Spleen (tissue), 11 donors: ENCODE measurements around the gene STYK1. TPM values are rescaled to one million over a fixed set of nuclear protein-coding genes. Genes with fewer than 3 reads are reported as not detected.

Experiments used
- DNase-seq: peaks from one replicate; pipeline ENCODE4 v3.0.0-alpha.2; 2020
- H3K27ac ChIP-seq, 8 donors: fragments of 200-600 bp; sonication (generic) in 7 of 8; 1 replicate in 4 of 8; 2 replicates in 4 of 8; pipeline versions ENCODE4 v1.5.0 to v1.8.0; 2016 to 2021; ENCODE audit warnings: inconsistent platforms in 4 of 8, mild to moderate bottlenecking in 4 of 8, moderate library complexity in 1 of 8
- H3K27me3 ChIP-seq, 7 donors: fragments of 200-600 bp; sonication (generic) in 6 of 7; replicated peaks in 1 of 7; 1 replicate in 4 of 7; 2 replicates in 3 of 7; pipeline versions ENCODE4 v1.5.0 to v1.8.0; 2016 to 2021; ENCODE audit warnings: inconsistent platforms in 3 of 7, mild to moderate bottlenecking in 1 of 7
- H3K36me3 ChIP-seq, 6 donors: fragments of 200-600 bp; sonication (generic) in 5 of 6; 1 replicate in 4 of 6; 2 replicates in 2 of 6; pipeline versions ENCODE4 v1.5.0 to v1.8.0; 2016 to 2021; ENCODE audit warnings: inconsistent platforms in 2 of 6
- H3K4me1 ChIP-seq, 6 donors: fragments of 200-600 bp; sonication (generic) in 5 of 6; 1 replicate in 3 of 6; 2 replicates in 3 of 6; pipeline versions ENCODE4 v1.5.0 to v1.8.0; 2016 to 2021; ENCODE audit warnings: inconsistent platforms in 3 of 6
- H3K4me3 ChIP-seq, 8 donors: fragments of 200-600 bp; sonication (generic) in 7 of 8; 1 replicate in 4 of 8; 2 replicates in 4 of 8; pipeline versions ENCODE4 v1.5.0 to v1.8.0; 2016 to 2021; ENCODE audit warnings: inconsistent platforms in 4 of 8, mild to moderate bottlenecking in 4 of 8, moderate library complexity in 2 of 8
- H3K9me3 ChIP-seq, 8 donors: fragments of 200-600 bp; sonication (generic) in 7 of 8; 1 replicate in 4 of 8; 2 replicates in 4 of 8; pipeline versions ENCODE4 v1.5.0 to v1.8.0; 2016 to 2021; ENCODE audit warnings: inconsistent platforms in 4 of 8
- CTCF ChIP-seq, 11 experiments: fragments of 200-600 bp in 7 of 11; fragments of 450-650 bp in 4 of 11; sonication (generic) in 4 of 11; IDR thresholded peaks in 8 of 11; conservative IDR thresholded peaks in 3 of 11; 1 replicate in 7 of 11; 2 replicates in 4 of 11; pipeline versions ENCODE4 v1.4.0 to v1.8.0; 2016 to 2021; ENCODE audit warnings: antibody characterized with exemption in 11 of 11, inconsistent platforms in 4 of 11, mild to moderate bottlenecking in 1 of 11
- POLR2A ChIP-seq, 3 donors: fragments of 450-650 bp; IDR thresholded peaks; one replicate each; pipeline ENCODE4 v1.5.1; 2017; ENCODE audit warnings: antibody characterized with exemption in 3 of 3, mild to moderate bottlenecking in 1 of 3
- POLR2AphosphoS5 ChIP-seq, 3 donors: sonication (generic); formaldehyde crosslinking; IDR thresholded peaks; one replicate each; pipeline ENCODE4 v1.5.1; 2017; ENCODE audit warnings: antibody characterized with exemption in 3 of 3
- WGBS, 5 donors: extraction: QIAGEN DNeasy Blood & Tissue Kit in 3 of 5; methylation state at CpG; one replicate each; pipeline versions ENCODE4 v1.1.5 to v1.1.7; 2013 to 2018; 5-methylcytosine and 5-hydroxymethylcytosine counted together
- intact Hi-C: fragments of 100-400 bp; cut with DNase I; formaldehyde crosslinking; loops from one replicate; pipeline ENCODE4 v1.15.0; 2023; ENCODE audit warnings: low total_unique reads
- polyA plus RNA-seq, 3 donors: library from polyadenylated mRNA; stranded (reverse); fragments of 200-250 nt; gene quantifications; one replicate each; pipeline ENCODE4 v1.2.1, GENCODE V29; 2013
- total RNA-seq, 7 donors: library from RNA; depleted of rRNA in 3 of 7; stranded (reverse); fragments of >200 nt in 3 of 7; fragmentation: NEBNext Ultra II Directional in 4 of 7; extraction: Animal tissue kit (Norgen Biotek cat#: 25700) in 4 of 7; gene quantifications; one replicate each; pipeline versions ENCODE4 v1.1.0 to v1.2.1, GENCODE V29; 2016 to 2021
- donor health status: healthy with polysubstance abuse.
- donor health status: DM: no; HTN: no; CAD: no; lungs with moderate emphysema.
- donor health status: DM: no; HTN: no; CAD: no.
- donor health status: Bipolar disorder and iron deficiency.
- donor health status: healthy.
- donor health status: DM: no; HTN: no; CAD: no.
- donor health status: DM: yes; HTN: yes; CAD: no.

STYK1 gene
- total and polyA plus RNA-seq, 10 donors, result 0.17 to 2.4 (median 0.77) TPM

GRCh38 chr12:10621278-10621677, 52.6 kb downstream of the STYK1 start:
- intact Hi-C loops, result no loop called here
- Histone ChIP-seq H3K4me1 (no peaks in the 10 kb centered on the region), H3K27ac (no peak overlapping the region), H3K27me3 (peaks cover 0 to 6% (median 0%) of the 10 kb centered on the region in 7 donors), H3K36me3 (no peaks in the 10 kb centered on the region), H3K9me3 (no peaks in the 10 kb centered on the region), H3K4me3 (no peak overlapping the region)
- DNase-seq, result no peak
- WGBS, 5 donors, result 80 to 89% (median 87%) methylated on average over 1 of the region's 1 CpG
- TF ChIP-seq POLR2A (IDR thresholded peaks at IDR 0.05) (no peak), CTCF (IDR thresholded peaks at IDR 0.05 in 8 of 11, conservative IDR thresholded peaks at IDR 0.05 in 3 of 11) (no peak), POLR2AphosphoS5 (IDR thresholded peaks at IDR 0.05) (no peak)

GRCh38 chr12:10620078-10620779, 53.6 kb downstream of the STYK1 start:
- 83 to 93% (median 85%) methylated on average over 10 of the region's 10 CpGs for WGBS, 5 donors
- Histone ChIP-seq H3K4me1 (no peaks in the 10 kb centered on the region), H3K9me3 (no peaks in the 10 kb centered on the region), H3K27me3 (peaks cover 0 to 6% (median 0%) of the 10 kb centered on the region in 7 donors), H3K4me3 (no peak overlapping the region), H3K36me3 (no peaks in the 10 kb centered on the region), H3K27ac (no peak overlapping the region)
- intact Hi-C loops, result no loop called here
- no peak for TF ChIP-seq CTCF (IDR thresholded peaks at IDR 0.05 in 8 of 11, conservative IDR thresholded peaks at IDR 0.05 in 3 of 11)
- TF ChIP-seq POLR2AphosphoS5 (IDR thresholded peaks at IDR 0.05), result no peak
- no peak for DNase-seq

- no peaks in the 10 kb centered on the region for H3K36me3 ChIP-seq
- H3K27me3 ChIP-seq, result peaks cover 0 to 6% (median 0%) of the 10 kb centered on the region in 7 donors
- intact Hi-C loops, result no loop called here
- WGBS, 5 donors, result 66 to 81% (median 73%) methylated on average over 5 of the region's 5 CpGs
- no peak for DNase-seq
- no peak overlapping the region for H3K4me3 ChIP-seq
- no peak for TF ChIP-seq CTCF (IDR thresholded peaks at IDR 0.05 in 8 of 11, conservative IDR thresholded peaks at IDR 0.05 in 3 of 11)
- no peak for TF ChIP-seq POLR2A (IDR thresholded peaks at IDR 0.05)
- no peak for TF ChIP-seq POLR2AphosphoS5 (IDR thresholded peaks at IDR 0.05)
- H3K9me3 ChIP-seq, result no peaks in the 10 kb centered on the region
- no peak overlapping the region for H3K27ac ChIP-seq
- peaks cover 0 to 7% (median 5%) of the 10 kb centered on the region in 6 donors for H3K4me1 ChIP-seq
Measured at GRCh38 chr12:10618338-10618987, 55.4 kb downstream of the STYK1 start.

- no peak for DNase-seq
- 91 to 93% (median 91%) methylated on average over 6 of the region's 6 CpGs for WGBS, 5 donors
- peaks cover 0 to 6% (median 0%) of the 10 kb centered on the region in 7 donors for H3K27me3 ChIP-seq
- H3K4me3 ChIP-seq, result no peak overlapping the region
- no peak for TF ChIP-seq CTCF (IDR thresholded peaks at IDR 0.05 in 8 of 11, conservative IDR thresholded peaks at IDR 0.05 in 3 of 11)
- no peak for TF ChIP-seq POLR2A (IDR thresholded peaks at IDR 0.05)
- no peak for TF ChIP-seq POLR2AphosphoS5 (IDR thresholded peaks at IDR 0.05)
- H3K9me3 ChIP-seq, result no peaks in the 10 kb centered on the region
- intact Hi-C loops, result no loop called here
- H3K27ac ChIP-seq, result no peak overlapping the region
- H3K36me3 ChIP-seq, result no peaks in the 10 kb centered on the region
- peaks cover 0 to 10% (median 8%) of the 10 kb centered on the region in 6 donors for H3K4me1 ChIP-seq
Measured at GRCh38 chr12:10617863-10618262, 56.0 kb downstream of the STYK1 start.
